Measurements from ENCODE around the gene CRYBG2.

DNA sequence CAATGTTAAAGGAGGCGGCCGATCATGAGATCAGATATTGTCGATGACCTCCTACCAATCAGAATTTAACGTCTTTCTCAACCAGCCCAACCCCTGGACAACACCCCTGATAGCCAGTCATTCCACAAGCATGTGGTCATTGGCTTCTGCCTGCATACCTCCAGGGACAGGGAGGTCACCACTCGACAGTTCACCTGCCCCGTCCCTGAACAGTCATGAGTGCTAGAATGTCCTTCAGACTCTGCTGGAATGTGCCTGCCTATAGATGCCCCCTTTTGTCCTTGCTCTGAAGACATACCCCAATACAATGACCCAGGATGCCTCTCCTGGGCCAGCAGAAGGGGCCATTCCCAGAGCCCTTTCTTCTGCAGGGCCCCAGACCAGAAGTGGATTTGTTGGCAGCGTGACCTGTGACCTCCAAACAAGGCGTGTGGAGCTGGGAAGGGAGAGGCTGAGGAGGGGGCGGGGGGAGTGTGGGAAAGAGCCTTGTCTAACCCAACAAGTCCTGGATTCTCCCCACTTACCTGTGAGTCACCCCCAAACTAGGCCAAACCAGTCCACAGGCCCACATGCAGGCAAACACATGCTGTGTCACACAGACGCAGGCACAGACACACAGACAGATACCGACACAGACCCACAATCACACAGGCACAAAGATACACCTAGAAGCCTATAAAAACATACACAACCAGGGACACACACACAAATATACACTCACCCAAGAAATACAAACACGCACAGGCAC lies 2.2 kb downstream of the CRYBG2 start:
- TF ChIP-seq SP1 (IDR thresholded peaks at IDR 0.05) (no peak), FOXK2 (IDR thresholded peaks at IDR 0.05) (no peak), NFRKB (IDR thresholded peaks at IDR 0.05) (no peak), ZNF384 (IDR thresholded peaks at IDR 0.05) (no peak), BHLHE40 (IDR thresholded peaks at IDR 0.05; ENCODE audit: borderline replicate concordance) (no peak), FOXM1 (IDR thresholded peaks at IDR 0.05; ENCODE audit: borderline replicate concordance) (no peak), TARDBP (IDR thresholded peaks at IDR 0.05) (no peak)
